ENCODE results near the gene MARF1.
"Not testable (repeated sequence)": the region's sequence is repeated elsewhere in the genome, so short reads cannot be mapped to it uniquely, and the experiment has no call there.

Gene MARF1

DNA sequence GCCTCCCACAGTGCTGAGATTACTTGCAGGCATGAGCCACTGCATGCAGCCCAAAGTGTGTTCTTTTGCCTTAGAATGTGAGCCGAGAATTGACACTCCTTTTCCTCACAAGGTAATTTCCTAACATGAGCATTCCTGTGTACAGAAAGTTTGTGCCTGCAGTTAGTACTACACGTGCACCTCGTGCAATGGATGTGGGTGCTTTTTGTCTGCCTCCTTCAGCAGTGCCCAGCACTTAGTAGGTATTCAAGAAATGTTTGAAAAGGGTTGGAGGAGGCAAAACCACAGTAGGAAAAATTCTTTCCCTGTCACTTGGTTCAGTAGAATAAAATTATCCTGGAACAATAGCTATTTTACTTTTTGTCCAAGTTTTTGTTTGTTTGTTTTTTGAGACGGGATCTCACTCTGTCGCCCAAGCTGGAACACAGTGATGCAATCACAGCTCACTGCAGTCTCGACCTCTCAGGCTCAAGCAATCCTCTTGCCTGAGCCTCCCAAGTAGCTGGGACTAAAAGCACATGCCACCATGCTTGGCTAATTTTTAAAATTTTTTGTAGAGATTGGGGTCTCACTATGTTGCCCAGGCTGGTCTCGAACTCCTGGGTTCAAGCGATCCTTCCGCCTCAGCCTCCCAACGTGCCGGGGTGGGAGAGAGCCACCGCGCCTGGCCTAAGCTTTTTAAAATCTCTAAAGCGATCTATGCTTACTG, 9.5 kb upstream of the MARF1 start:
- DNase-seq, result no peak

DNA sequence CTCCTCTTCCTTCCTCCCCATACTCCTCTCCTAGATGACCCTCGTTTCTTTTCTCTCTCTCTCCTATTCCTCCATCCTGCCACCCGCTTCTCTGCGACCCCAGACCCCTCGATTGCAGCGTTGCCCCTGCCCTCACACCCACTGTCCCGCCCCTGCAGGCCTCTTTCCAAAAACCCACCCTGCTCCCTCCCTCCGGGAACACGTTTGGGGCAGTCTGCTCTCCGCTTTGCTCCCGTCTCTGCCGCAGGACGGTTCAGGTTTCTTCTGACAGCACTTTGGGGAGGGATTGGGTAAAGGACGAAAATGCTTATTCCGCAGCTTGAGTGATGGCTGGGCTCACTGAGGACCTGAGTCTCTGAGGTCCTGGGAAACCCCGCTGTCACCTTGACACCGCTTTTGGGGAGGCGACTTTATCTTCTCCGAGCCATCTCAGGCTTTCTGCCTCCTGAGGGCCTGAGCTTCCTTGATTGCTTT, 7.8 kb upstream of the MARF1 start:
- DNase-seq, result no peak

- peak; percentile 58 for DNase-seq
These were observed 7.2 kb upstream of the MARF1 start, which contains the start of gene NDE1 for GRCh38 chr16:15650019-15650697. Gene NDE1 (plus strand): TSS chr16:15650245. CDS start chr16:15664779, 14,534 bp downstream.

GRCh38 chr16:15649727-15650018, 6.7 kb upstream of the MARF1 start:
- no peak for DNase-seq

DNA sequence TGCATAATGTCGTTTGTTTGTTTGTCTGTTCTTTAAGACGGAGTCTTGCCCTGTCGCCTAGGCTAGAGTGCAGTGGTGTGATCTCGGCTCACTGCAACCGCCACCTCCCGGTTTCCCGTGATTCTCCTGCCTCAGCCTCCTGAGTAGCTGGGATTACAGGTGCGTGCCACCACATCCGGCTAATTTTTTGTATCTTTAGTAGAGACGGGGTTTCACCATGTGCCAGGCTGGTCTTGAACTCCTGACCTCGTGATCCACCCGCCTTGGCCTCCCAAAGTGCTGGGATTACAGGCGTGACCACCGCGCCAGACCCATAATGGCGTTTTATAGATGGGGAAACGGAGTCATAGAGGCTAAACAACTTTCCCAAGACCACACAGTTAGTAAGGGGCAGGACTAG, 6.4 kb upstream of the MARF1 start:
- not testable (repeated sequence) for DNase-seq

DNA sequence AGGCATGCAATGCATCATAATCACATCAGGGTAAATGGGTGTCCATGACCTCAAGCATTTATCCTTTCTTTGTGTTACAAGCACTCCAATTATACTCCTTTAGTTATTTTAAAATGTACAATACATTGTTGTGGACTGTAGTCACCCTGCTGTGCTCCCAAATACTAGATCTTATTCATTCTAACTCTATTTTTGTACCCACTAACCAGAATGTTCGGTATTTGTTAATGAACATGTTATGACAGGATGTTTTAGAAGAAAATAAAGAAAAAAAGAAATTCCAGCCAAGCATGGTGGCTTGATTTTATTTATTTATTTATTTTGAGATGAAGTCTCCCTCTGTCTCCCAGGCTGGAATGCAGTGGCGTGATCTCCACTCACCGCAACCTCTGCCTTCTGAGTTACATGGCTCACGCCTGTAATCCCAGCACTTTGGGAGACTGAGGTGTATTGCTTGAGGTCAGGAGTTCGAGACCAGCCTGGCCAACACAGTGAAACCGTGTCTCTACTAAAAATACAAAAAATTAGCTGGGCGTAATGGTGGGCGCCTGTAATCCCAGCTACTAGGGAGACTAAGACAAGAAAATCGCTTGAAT, 5.3 kb upstream of the MARF1 start:
- no peak for DNase-seq

- DNase-seq, result no peak
These were observed 4.5 kb upstream of the MARF1 start for GRCh38 chr16:15647294-15648014.

GRCh38 chr16:15646557-15647293, 3.8 kb upstream of the MARF1 start:
- not testable (repeated sequence) for DNase-seq

DNA sequence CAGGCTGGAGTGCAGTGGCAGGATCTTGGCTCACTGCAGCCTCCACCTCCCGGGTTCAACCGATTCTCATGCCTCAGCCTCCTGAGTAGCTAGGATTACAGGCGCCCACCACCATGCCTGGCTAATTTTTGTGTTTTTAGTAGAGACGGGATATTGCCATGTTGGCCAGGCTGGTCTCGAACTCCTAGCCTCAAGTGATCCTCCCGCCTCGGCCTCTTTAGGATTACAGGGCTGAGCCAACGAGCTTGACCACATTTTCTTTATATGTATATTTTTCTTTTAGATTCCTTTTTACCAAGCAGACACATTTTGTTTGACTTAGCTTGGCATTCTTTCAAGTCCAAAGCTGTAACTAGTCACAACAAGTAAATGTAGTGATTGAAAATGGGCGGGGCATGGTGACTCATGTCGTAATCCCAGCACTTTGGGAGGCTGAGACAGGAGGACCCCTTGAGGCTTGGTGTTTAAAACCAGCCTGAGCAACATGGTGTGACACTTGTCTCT, 2.1 kb upstream of the MARF1 start:
- DNase-seq, result peak; percentile 18

GRCh38 chr16:15644267-15644961, 1.5 kb upstream of the MARF1 start:
- DNase-seq, result peak; percentile 58

GRCh38 chr16:15643946-15644250, 944 bp upstream of the MARF1 start:
- no peak for DNase-seq

GRCh38 chr16:15642557-15643047, 352 bp downstream of the MARF1 start:
- no peak for DNase-seq

- DNase-seq, result no peak
These were observed 999 bp downstream of the MARF1 start for GRCh38 chr16:15641753-15642556.

DNA sequence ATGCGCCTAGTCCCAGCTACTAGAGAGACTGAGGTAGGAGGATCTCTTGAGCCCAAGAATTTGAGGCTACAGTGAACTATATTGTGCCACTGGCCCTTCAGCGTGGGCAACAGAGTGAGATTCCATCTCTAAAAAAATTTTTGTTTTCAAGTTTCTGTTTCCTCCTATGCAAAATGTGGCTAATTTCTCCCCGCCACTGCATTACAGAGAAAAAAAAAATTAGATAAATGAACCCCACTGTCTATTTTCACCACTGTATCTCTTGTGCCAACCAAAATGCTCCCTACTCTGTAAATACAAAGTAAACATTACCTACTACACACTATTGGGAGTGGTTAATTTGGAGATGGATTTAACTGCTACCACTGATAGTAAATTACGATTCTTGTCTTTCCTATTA, 2.0 kb downstream of the MARF1 start:
- no peak for DNase-seq

DNA sequence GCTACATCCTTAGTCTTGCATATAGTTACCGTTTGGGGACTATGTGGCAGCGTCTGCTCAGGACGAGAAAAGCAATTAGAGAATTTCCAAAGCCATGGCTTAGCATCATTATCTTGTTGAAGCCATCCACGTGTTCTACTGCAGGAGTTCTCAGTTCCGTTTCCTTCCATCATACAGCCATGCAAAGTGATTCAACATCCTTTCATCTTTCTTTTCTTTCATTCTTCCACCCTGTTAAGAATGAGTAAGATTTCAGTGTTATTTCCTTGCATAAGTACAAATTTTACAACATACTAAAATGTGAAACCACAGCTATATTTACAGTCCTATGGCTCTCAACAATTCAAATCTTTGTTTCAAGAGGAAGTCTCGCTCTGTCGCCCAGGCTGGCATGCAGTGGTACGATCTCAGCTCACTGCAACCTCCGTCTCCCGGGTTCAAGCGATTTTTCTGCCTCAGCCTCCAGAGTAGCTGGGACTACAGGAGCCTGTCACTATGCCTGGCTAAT, 3.8 kb downstream of the MARF1 start:
- no peak for DNase-seq

DNA sequence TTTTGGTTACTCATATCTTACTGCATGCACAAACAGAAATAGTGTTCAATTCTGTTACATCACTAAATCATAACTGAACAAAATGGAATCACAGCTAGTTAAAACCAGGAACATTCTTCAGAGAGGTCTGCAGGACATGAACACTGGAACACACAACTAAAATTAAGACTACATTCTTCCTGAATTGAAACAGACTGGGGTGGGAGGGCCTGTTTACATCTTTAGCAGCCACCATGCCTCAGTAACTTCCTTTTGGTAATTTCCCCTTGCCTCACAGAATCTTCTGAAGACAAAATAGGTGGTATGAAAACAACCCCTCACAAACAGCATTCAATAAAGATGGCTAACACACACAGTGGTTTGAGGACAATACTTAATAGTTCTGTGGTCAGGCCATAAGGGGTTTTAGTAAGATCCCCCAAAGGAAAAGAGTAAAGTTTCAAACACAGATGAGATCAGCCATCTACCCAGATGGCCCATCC, 6.5 kb downstream of the MARF1 start:
- DNase-seq, result no peak

DNA sequence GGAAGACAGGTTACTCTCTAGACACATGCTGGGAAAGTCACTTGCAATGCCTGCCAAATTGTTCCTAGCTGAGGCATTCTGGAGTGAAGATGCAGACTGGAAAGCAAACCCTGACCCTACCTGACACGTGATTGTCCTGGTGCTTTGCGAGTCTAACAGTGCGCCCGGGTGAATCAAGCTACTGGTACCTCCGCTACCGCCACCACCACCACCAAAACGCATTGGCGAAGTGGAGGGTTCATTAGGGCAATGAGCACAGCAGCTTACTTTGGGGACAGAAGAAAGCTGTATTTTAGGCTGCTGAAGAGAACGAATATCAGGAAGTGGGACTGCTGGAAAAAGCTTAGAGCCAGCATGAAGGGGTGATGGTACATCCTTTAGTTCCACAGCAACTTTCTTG, 7.0 kb downstream of the MARF1 start:
- DNase-seq, result no peak

DNA sequence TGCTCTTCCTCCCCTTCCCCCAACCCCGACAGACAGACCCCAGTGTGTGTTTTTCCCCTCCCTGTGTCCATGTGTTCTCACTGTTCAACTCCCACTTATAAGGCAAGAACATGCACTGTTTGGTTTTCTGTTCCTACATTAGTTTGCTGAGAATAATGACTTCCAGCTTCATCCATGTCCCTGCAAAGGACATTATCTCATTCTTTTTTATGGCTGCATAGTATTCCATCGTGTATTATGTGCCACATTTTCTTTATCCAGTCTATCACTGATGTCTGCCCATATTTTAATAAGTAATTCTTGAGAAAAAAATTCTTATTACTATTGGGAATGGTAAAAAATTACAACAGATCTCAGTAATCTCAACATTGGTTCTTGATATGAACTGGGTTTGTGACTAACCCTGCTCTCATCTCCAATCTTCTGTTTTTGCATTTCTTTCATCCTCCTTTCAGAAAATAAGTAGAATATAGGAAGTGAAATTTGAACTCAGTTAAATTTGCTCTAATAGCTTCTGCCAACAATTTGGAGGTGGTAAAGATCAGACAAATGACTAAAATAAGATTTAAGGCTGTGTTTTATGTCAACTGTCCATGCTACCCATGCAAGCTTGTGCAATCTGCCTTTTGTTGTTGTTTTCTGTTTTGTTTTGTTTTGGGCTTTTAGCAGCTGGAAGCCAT, 11.1 kb downstream of the MARF1 start:
- no peak for DNase-seq

- no peak for DNase-seq
These were observed 21.1 kb downstream of the MARF1 start for GRCh38 chr16:15621889-15622288.

DNA sequence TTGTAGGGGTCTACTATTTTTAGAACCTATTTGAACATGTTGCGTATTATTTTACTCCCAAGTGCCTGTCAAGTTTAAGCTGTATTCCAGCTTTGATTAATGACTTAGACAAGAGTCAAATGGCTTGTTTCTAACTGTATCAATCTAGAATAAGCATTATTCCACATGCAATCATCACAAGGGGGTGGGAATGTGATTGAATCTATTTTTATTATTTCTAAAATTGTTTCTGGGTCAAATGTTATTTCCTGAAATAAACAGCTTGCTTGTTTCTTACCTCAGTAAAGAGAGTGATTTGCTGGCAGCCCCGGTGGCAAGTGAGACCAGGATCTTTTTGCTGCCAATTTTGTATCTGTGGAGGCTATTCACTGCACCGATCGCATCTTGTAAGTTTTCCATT, 21.5 kb downstream of the MARF1 start:
- no peak for DNase-seq

All from NCI-H446 treated with DMSO at 0.1 percent for 48 hours (cell line).